ENCODE results near the gene EDC3.
"Not testable (repeated sequence)": the region's sequence is repeated elsewhere in the genome, so short reads cannot be mapped to it uniquely, and the experiment has no call there.

The EDC3 gene

DNA sequence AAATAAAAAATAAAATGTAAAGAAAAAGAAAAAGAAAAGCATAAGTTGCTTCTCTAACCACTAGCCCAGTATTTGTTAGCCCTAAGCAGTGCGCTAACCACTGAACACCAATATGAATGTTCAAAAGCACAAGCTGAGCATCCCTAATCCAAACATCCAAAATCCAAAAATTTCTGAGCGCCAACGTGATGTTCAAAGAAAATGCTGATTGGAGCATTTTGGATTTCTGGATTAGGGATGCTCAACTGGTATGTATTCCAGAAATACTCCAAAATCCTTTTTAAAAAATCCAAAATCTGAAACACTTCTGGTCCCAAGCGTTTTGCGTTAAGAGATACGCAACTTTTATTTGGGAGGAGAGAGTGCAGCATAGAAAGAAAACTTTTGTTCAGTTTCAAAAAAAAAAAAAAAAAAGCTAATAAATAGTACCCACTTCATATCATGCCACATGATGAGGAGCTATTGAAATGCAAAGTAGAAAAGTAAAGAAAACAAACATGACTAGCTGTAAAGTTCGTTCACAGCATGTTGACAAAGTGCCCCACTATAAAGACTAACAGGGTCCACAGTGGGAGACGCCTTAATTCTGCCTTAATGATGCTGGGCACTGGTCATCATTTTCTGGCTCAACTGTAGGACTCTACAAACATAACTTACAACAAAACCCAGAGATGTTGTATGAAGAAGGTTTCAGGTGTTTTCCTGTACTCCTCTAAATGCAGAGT is 32.4 kb downstream of the EDC3 start:
- Histone ChIP-seq H3K9ac (ENCODE audit: low read length) (no peak overlapping the region), H3K4me1 (ENCODE audit: control insufficient read depth, insufficient read depth, low read length) (peaks cover 10% of the 10 kb centered on the region), H3K36me3 (ENCODE audit: control insufficient read depth, insufficient read depth, low read length) (no peaks in the 10 kb centered on the region), H3K27me3 (ENCODE audit: control insufficient read depth, insufficient read depth, low read length) (no peaks in the 10 kb centered on the region), H3K9me3 (ENCODE audit: control insufficient read depth, low read length) (no peaks in the 10 kb centered on the region), H3K4me3 (ENCODE audit: low read length) (no peak overlapping the region)

DNA sequence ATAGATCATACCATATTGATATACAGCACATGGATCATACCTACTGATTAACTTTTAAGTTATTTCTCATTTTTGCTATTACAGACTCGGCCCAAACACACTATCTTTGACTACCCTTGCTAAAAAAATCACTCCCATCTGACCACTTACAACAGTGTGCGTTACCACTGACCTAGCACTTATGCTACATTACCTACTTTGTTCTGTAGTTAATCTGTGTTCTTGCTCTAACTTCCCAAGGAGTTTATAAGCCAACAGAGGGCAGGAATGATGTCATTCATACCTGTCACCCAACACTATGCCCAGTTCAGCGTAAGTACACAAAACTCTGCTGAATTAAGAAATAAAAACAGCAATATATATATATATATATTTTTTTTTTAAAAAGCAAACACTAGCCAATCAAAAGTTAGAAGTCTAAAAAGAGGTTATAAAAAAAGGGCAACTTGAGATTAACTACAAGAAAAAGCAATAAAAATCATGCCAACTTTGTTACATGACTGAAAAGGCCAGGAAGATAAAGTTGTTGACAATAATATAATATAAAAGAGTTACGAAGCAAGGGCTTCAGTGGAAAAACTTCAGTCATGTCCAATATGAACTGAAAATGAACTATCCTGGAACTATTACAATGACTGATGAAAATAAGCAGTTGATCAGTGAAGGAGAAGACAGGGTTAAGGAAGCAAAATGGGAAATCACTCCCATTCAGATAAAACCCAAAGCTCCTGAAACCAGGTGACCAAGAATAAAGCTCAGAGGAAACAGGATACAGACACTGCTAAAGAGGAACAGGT is 33.6 kb downstream of the EDC3 start:
- Histone ChIP-seq H3K4me1 (ENCODE audit: control insufficient read depth, insufficient read depth, low read length) (peaks cover 10% of the 10 kb centered on the region), H3K4me3 (ENCODE audit: low read length) (no peak overlapping the region), H3K27me3 (ENCODE audit: control insufficient read depth, insufficient read depth, low read length) (no peaks in the 10 kb centered on the region), H3K36me3 (ENCODE audit: control insufficient read depth, insufficient read depth, low read length) (no peaks in the 10 kb centered on the region), H3K9ac (ENCODE audit: low read length) (no peak overlapping the region), H3K9me3 (ENCODE audit: control insufficient read depth, low read length) (no peaks in the 10 kb centered on the region)

DNA sequence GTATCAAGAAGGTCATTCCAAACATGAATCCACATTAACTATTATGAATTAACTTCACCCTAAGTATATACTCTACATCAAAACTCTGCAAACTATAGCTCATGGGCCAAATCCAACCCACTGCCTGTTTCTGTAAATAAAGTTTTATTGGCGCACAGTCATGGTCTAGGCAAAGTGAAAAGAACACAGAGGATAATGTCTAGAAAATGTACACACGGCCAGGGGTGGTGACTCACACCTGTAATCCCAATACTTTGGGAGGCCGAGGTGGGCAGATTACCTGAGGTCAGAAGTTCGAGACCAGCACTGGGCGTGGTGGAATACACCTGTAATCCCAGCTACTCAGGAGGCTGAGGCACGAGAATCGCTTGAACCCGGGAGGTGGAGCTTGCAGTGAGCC is 34.5 kb downstream of the EDC3 start:
- H3K27me3 ChIP-seq (ENCODE audit: control insufficient read depth, insufficient read depth, low read length); H3K4me3 ChIP-seq (ENCODE audit: low read length); H3K9me3 ChIP-seq (ENCODE audit: control insufficient read depth, low read length); H3K9ac ChIP-seq (ENCODE audit: low read length); H3K36me3 ChIP-seq (ENCODE audit: control insufficient read depth, insufficient read depth, low read length): not testable (repeated sequence)
- H3K4me1 ChIP-seq (ENCODE audit: control insufficient read depth, insufficient read depth, low read length): peaks cover 10% of the 10 kb centered on the region

DNA sequence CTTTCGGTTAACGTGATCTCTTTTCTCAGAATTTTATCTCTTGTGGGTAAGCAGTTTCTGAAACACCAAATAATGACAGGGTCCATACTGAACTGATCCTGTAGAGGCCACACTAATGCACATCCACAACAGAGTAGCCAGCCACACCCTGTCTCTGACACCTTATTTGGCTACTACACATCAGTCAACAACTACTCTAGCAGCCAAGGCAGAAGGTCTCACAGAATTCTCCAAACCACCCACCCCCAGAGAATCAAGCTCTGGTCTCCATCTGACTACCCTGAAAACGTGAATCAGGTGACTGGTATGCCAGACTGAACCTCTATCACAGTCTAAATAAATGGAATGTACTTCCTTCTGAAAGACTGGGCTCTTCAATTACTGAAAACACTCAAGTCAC is 38.0 kb downstream of the EDC3 start:
- no peaks in the 10 kb centered on the region for H3K9me3 ChIP-seq (ENCODE audit: control insufficient read depth, low read length)
- H3K9ac ChIP-seq (ENCODE audit: low read length): no peak overlapping the region
- H3K4me3 ChIP-seq (ENCODE audit: low read length): no peak overlapping the region
- no peaks in the 10 kb centered on the region for H3K36me3 ChIP-seq (ENCODE audit: control insufficient read depth, insufficient read depth, low read length)
- peaks cover 20% of the 10 kb centered on the region for H3K4me1 ChIP-seq (ENCODE audit: control insufficient read depth, insufficient read depth, low read length)
- no peaks in the 10 kb centered on the region for H3K27me3 ChIP-seq (ENCODE audit: control insufficient read depth, insufficient read depth, low read length)

DNA sequence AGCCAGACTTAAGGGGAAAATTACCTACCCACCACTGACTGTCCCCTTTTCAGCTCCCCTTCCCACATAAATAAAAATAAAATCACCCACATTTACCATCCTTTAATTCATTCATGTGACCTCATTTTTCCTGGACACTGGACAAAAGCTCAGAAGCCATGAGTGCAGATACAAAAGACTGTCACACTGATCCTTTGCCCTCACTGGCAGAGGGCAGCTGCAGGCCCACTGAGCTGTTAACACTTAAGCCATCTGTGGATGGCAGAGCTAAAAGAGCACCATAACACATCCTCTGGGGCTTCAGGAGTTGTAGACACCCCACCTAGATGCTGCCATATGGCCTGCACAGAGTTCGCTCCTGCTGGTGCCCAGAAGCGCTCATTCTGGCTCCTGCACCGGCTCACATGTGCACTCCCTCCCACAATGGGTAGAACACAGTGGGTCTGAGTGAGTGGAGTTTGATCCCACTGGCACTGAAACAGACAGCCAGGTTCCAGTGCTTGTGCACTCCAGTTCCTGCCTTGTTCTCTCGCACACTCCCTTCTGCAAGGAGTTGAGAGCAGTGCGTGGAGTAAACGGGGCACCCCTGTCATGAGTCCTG is 38.8 kb downstream of the EDC3 start:
- Histone ChIP-seq H3K36me3 (ENCODE audit: control insufficient read depth, insufficient read depth, low read length) (no peaks in the 10 kb centered on the region), H3K4me1 (ENCODE audit: control insufficient read depth, insufficient read depth, low read length) (peaks cover 20% of the 10 kb centered on the region), H3K9me3 (ENCODE audit: control insufficient read depth, low read length) (no peaks in the 10 kb centered on the region), H3K9ac (ENCODE audit: low read length) (no peak overlapping the region), H3K4me3 (ENCODE audit: low read length) (no peak overlapping the region), H3K27me3 (ENCODE audit: control insufficient read depth, insufficient read depth, low read length) (no peaks in the 10 kb centered on the region)

DNA sequence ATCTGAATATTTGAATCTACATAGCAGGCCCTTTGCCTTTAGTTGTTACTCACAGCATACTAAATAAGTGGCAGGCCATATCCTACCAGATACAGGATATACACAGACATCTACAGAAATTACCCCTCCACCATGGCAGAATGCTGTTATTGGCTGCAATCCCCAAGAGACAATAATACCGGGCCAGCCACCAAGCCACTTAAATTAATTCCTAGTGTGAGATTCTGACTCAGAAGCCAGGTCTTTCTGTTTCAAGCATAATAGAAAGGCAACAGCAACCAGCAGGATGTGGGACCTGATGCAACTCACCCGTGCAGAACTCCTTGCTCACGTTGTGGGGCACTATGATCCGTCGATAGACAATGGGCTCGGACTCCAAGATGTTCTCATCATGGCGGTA is 40.4 kb downstream of the EDC3 start:
- no peaks in the 10 kb centered on the region for H3K9me3 ChIP-seq (ENCODE audit: control insufficient read depth, low read length)
- peaks cover 20% of the 10 kb centered on the region for H3K4me1 ChIP-seq (ENCODE audit: control insufficient read depth, insufficient read depth, low read length)
- H3K36me3 ChIP-seq (ENCODE audit: control insufficient read depth, insufficient read depth, low read length): no peaks in the 10 kb centered on the region
- H3K27me3 ChIP-seq (ENCODE audit: control insufficient read depth, insufficient read depth, low read length): no peaks in the 10 kb centered on the region
- H3K4me3 ChIP-seq (ENCODE audit: low read length): no peak overlapping the region
- no peak overlapping the region for H3K9ac ChIP-seq (ENCODE audit: low read length)

DNA sequence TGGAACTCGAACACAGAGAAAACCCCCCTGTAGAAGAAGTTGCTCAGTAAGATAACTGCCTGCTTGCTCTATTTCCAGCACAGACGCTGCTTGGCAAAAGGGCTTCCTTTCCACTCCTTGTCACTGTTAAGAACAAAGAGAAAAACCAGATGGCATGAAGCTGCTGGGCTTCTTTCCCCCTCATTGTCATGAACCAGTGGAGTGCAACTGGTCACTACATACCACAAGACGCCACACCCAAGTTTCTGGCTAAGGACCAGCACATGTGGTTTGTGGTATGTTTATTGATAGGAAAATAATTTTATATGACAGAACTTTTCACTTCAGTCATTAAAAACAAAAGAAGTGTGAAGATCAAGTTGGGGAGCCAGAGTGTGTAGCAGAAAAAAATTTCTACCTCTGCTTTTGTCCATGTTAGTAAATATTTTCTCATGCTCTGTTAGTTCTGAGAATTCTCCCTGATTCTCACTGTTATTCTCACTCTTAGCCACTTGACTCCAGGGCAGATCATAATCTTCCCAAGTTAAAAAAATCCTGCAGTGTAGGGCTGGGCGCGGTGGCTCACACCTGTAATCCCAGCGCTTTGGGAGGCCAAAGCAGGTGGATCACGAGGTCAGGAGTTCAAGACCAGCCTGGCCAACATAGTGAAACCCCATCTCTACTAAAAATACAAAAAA is 42.3 kb downstream of the EDC3 start:
- H3K9ac ChIP-seq (ENCODE audit: low read length): no peak overlapping the region
- no peaks in the 10 kb centered on the region for H3K9me3 ChIP-seq (ENCODE audit: control insufficient read depth, low read length)
- no peak overlapping the region for H3K4me3 ChIP-seq (ENCODE audit: low read length)

DNA sequence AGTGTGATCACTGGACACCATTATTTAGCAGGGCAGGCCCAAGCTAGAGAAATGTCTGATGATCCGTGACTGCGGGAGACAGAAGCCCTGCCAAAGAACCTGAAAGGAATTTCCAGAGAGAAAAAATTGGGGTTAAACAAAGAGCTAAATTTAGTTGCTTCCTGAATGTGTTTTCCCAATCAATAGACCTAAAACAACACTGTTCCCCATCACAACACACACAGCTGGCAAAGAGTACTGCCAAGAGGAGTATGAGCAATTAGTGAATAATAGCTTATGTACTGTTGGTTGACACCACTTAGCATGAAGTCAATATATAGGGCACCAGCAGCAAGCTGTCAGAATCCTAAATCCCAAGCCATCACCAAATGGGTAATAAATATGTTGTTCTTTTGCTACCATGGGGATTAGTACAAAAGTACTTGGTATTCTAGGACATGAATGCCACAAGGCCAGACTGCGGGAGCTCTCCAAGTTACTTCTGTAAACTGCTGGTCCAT is 44.5 kb downstream of the EDC3 start:
- Histone ChIP-seq H3K4me3 (ENCODE audit: low read length) (no peak overlapping the region), H3K36me3 (ENCODE audit: control insufficient read depth, insufficient read depth, low read length) (peaks cover 6% of the 10 kb centered on the region), H3K9ac (ENCODE audit: low read length) (no peak overlapping the region), H3K4me1 (ENCODE audit: control insufficient read depth, insufficient read depth, low read length) (peaks cover 20% of the 10 kb centered on the region), H3K27me3 (ENCODE audit: control insufficient read depth, insufficient read depth, low read length) (no peaks in the 10 kb centered on the region), H3K9me3 (ENCODE audit: control insufficient read depth, low read length) (no peaks in the 10 kb centered on the region)

More for the DNA sequence above, 42.3 kb downstream of the EDC3 start:
- H3K4me1 ChIP-seq (ENCODE audit: control insufficient read depth, insufficient read depth, low read length): peaks cover 20% of the 10 kb centered on the region
- no peaks in the 10 kb centered on the region for H3K27me3 ChIP-seq (ENCODE audit: control insufficient read depth, insufficient read depth, low read length)
- H3K36me3 ChIP-seq (ENCODE audit: control insufficient read depth, insufficient read depth, low read length): peaks cover 6% of the 10 kb centered on the region

DNA sequence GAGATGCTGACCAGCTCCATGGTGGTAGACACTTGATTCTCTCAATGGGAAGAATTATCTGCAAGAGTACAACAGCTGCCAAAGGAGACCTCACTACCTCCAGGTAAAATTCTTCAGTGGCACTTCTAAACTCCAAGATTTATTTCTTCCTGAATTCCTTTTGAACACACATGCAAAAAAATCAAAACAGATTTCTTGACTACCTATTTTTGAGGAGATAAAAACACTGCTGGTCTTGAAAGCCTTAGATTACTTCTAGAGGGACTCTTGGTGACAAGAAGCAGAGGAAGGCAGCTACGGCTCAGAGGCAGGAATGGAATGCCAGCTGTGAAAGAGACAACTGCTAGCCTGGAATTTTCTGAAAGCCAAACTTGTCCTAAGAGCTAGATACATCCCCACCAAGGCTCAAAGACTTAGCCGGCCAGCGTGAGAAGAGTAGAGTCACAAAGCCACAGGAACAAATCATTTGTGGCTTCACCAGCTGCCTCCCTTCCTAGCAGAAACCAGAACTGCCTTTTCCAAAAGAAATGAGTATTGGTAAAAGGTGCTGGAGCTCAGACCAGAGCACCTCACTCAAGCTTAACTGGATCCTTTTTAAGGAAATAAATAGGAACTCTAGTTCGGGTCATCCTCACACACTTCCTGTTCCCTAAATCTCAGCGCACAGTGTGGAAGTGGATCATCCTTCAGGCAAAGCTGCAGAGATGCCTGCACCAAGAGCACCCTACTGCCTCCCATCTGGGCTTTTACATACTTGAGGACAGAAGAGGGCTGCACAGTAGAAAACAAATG is 47.6 kb downstream of the EDC3 start:
- Histone ChIP-seq H3K36me3 (ENCODE audit: control insufficient read depth, insufficient read depth, low read length) (peaks cover 6% of the 10 kb centered on the region), H3K9me3 (ENCODE audit: control insufficient read depth, low read length) (no peaks in the 10 kb centered on the region), H3K9ac (ENCODE audit: low read length) (no peak overlapping the region), H3K4me1 (ENCODE audit: control insufficient read depth, insufficient read depth, low read length) (peaks cover 10% of the 10 kb centered on the region), H3K4me3 (ENCODE audit: low read length) (no peak overlapping the region), H3K27me3 (ENCODE audit: control insufficient read depth, insufficient read depth, low read length) (no peaks in the 10 kb centered on the region)

DNA sequence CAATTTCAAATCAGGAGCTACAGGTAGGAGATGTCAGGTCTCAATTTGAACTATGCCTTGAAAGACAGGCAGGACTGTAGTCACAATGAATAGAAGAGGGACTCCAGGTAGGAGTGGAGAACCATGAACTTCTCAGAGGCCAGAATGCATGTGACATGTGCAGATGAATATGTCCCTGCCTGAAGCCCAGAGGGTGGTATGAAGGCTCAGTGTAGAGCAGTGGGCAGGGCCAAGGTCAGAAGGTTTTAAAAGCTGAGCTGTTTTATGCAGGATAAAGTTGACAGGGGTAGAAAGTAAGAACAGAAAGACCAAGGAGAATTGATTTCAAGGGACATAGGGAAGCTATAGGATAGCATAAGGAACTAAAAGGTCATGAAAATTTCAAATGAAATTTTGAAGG is 49.3 kb downstream of the EDC3 start:
- Histone ChIP-seq H3K4me3 (ENCODE audit: low read length) (no peak overlapping the region), H3K4me1 (ENCODE audit: control insufficient read depth, insufficient read depth, low read length) (peaks cover 25% of the 10 kb centered on the region), H3K9ac (ENCODE audit: low read length) (no peak overlapping the region), H3K36me3 (ENCODE audit: control insufficient read depth, insufficient read depth, low read length) (peaks cover 6% of the 10 kb centered on the region), H3K9me3 (ENCODE audit: control insufficient read depth, low read length) (no peaks in the 10 kb centered on the region), H3K27me3 (ENCODE audit: control insufficient read depth, insufficient read depth, low read length) (no peaks in the 10 kb centered on the region)

DNA sequence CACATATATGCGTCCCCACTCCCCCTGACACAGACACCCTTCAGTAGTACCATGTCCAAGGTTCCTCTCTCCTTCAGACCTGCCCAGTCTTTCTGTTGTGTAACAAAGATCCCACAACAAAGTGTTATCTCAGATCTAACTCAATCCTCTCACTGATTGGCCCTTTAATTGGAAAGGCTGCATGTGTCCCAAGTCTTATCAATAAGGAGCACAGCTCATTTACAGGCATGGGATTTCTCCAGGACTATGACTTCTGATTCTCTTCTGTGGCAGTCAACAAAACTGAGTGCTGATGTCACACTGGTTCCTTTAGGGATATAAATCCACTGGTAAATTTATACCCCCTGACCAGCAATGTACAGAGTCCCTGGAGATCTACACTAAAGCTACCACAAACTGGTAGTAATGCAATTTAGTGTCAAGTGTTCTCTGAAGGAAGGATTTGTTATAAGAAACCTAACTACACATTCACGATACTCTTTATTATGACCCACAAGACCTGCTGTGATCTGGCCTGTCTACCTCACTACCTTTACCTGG is 52.1 kb downstream of the EDC3 start:
- H3K4me3 ChIP-seq (ENCODE audit: low read length): no peak overlapping the region
- H3K4me1 ChIP-seq (ENCODE audit: control insufficient read depth, insufficient read depth, low read length): peaks cover 35% of the 10 kb centered on the region
- no peaks in the 10 kb centered on the region for H3K9me3 ChIP-seq (ENCODE audit: control insufficient read depth, low read length)
- no peak overlapping the region for H3K9ac ChIP-seq (ENCODE audit: low read length)
- no peaks in the 10 kb centered on the region for H3K27me3 ChIP-seq (ENCODE audit: control insufficient read depth, insufficient read depth, low read length)
- H3K36me3 ChIP-seq (ENCODE audit: control insufficient read depth, insufficient read depth, low read length): no peaks in the 10 kb centered on the region

All from mucosa of stomach (tissue), 1 donor.